Uterus (tissue), 2 donors: ENCODE measurements around the gene COL4A1.

Experiments
- CTCF ChIP-seq, 4 experiments: fragments of 200-600 bp in 2 of 4; fragments of 450-650 bp in 2 of 4; sonication (generic) in 2 of 4; IDR thresholded peaks; one replicate each; pipeline ENCODE4 v1.5.1; 2016 to 2019; ENCODE audit warnings: antibody characterized with exemption in 4 of 4, mild to moderate bottlenecking in 2 of 4, moderate library complexity in 1 of 4
- POLR2A ChIP-seq, 2 donors: fragments of 450-650 bp; IDR thresholded peaks; one replicate each; pipeline ENCODE4 v1.6.1; 2016; ENCODE audit warnings: antibody characterized with exemption in 2 of 2, mild to moderate bottlenecking in 1 of 2, moderate library complexity in 1 of 2

GRCh38 chr13:110246530-110246929 is 60.4 kb downstream of the COL4A1 start:
- TF ChIP-seq POLR2A (IDR thresholded peaks at IDR 0.05) (no peak), CTCF (IDR thresholded peaks at IDR 0.05) (no peak)
